Measurements from ENCODE around the gene DNAJA2.

DNAJA2 gene

DNA sequence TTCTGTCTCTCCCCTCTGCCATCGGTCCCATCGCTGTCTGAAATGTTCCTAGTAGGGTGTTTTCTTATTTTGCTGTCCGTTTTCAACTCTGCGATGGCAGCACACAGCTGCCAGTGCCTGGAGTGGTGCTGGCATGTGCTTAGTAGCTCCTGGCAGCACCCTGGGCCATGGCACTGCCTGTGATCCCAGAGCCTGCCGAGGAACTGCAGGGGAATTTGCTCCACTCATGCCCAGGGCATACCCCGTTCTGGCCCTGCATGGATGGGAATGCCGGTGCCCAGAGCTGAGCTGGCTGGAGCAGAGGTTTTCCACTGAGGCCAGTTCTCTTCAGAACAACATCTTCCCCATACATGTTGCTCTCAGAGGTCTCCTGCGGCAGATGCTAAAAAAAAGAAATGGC is 46.2 kb downstream of the DNAJA2 start (continued):
- TF ChIP-seq ZNF530 (tag by site-specific recombination; IDR thresholded peaks at IDR 0.05; ENCODE audit: low read depth) = no peak
- TF ChIP-seq ZNF701 (tag by site-specific recombination; IDR thresholded peaks at IDR 0.05) = no peak

DNA sequence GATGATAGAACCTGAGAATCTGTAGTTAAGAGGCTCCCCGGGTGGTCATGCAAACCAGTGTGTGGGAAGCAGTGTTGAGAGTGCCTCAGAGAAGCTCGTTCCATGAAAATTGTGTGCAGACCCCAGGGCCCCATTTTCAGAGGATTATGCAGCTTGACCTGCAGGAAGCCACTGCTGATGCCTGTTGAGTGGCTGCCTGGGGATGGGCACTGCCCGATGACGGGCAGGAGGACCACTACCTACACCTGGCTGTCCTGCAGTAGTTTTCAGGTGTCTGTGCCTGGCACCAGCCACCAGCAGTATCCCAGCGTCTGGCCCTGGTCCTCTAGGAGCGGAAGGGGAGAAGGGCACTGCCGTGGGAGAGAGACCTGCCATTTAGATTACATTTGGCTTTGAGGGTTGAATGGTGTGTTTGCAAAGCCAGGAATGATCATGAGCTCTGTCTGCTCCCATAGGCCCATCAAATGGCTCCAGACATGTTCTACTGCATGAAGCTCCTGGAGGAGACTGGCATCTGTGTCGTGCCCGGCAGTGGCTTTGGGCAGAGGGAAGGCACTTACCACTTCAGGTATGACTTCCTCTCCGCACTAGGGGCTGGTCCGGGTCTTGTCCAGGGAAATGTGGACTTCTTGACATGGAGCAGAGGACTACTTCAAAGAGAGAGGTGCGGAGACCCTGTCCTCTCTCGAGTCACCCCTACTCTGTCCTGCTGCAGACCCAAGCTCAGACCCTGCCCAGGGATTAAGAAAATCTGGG is 46.8 kb downstream of the DNAJA2 start:
- peaks cover 10 to 72% of the 10 kb centered on the region in 2 experiments; a peak in 2 of 3 replicates for H3K36me3 ChIP-seq (ENCODE audit: control insufficient read depth in 2 of 2, insufficient read depth in 1 of 2, low read length in 2 of 2)
- no peaks in the 10 kb centered on the region for H3K4me1 ChIP-seq (ENCODE audit: control insufficient read depth, insufficient read depth, low read length)
- ChIA-PET POLR2A (interaction anchor here (0.6 to 1.1 kb wide), 2 partner anchors 12 to 38 kb away, joined by 3 to 8 read pairs; no protein-coding TSS in a partner anchor), CTCF (interaction anchor here (0.6 to 1.3 kb wide), 4 partner anchors 12 to 73 kb away, joined by 3 to 5 read pairs (median 3); no protein-coding TSS in a partner anchor)
- H3K4me3 ChIP-seq (ENCODE audit: low read depth, low read length) = no peak overlapping the region
- TF ChIP-seq, protein P1, sequence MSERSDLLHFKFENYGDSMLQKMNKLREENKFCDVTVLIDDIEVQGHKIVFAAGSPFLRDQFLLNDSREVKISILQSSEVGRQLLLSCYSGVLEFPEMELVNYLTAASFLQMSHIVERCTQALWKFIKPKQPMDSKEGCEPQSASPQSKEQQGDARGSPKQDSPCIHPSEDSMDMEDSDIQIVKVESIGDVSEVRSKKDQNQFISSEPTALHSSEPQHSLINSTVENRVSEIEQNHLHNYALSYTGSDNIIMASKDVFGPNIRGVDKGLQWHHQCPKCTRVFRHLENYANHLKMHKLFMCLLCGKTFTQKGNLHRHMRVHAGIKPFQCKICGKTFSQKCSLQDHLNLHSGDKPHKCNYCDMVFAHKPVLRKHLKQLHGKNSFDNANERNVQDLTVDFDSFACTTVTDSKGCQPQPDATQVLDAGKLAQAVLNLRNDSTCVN (tag by site-specific recombination; optimal IDR thresholded peaks at IDR 0.05) = no peak
- TF ChIP-seq ZNF776 (tag by site-specific recombination; IDR thresholded peaks at IDR 0.05; ENCODE audit: borderline replicate concordance) (no peak), SP7 (tag by site-specific recombination; IDR thresholded peaks at IDR 0.05) (no peak)
- H3K9me3 ChIP-seq (ENCODE audit: control insufficient read depth, insufficient read depth, low read depth, low read length) = no peaks in the 10 kb centered on the region
- no peak overlapping the region for H3K27ac ChIP-seq (ENCODE audit: extremely low read depth, low read depth, low read length)

DNA sequence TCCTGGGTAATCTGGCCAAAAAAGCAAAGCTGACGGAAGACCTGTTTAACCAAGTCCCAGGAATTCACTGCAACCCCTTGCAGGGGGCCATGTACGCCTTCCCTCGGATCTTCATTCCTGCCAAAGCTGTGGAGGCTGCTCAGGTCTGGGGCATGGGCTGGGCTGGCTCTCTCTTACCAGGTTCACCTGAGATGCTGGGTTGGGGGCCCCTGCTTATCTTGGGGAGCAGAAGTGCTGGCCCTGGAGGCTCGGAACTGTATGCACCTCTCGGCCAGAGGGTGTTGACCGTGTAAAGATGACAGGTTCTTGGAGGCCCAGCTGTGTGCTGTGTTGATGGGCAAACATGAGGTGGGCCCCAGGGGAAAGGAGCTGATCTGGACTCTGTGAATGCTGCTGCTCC is 49.1 kb downstream of the DNAJA2 start:
- Histone ChIP-seq H3K9me3 (ENCODE audit: control insufficient read depth, insufficient read depth, low read depth, low read length) (no peaks in the 10 kb centered on the region), H3K27ac (ENCODE audit: extremely low read depth, low read depth, low read length) (no peak overlapping the region), H3K4me3 (ENCODE audit: low read depth, low read length) (no peak overlapping the region), H3K4me1 (ENCODE audit: control insufficient read depth, insufficient read depth, low read length) (no peaks in the 10 kb centered on the region), H3K36me3 (ENCODE audit: control insufficient read depth in 2 of 2, insufficient read depth in 1 of 2, low read length in 2 of 2) (peaks cover 10 to 73% of the 10 kb centered on the region in 2 experiments; a peak in 2 of 3 replicates)
- ChIA-PET POLR2A (no interaction called here), CTCF (no interaction called here)
- TF ChIP-seq ZNF548 (tag by site-specific recombination; IDR thresholded peaks at IDR 0.05) = no peak
- TF ChIP-seq, protein P2, sequence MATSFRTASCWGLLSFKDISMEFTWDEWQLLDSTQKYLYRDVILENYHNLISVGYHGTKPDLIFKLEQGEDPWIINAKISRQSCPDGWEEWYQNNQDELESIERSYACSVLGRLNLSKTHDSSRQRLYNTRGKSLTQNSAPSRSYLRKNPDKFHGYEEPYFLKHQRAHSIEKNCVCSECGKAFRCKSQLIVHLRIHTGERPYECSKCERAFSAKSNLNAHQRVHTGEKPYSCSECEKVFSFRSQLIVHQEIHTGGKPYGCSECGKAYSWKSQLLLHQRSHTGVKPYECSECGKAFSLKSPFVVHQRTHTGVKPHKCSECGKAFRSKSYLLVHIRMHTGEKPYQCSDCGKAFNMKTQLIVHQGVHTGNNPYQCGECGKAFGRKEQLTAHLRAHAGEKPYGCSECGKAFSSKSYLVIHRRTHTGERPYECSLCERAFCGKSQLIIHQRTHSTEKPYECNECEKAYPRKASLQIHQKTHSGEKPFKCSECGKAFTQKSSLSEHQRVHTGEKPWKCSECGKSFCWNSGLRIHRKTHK (tag by site-specific recombination; IDR thresholded peaks at IDR 0.05) = no peak
- TF ChIP-seq, protein P3, sequence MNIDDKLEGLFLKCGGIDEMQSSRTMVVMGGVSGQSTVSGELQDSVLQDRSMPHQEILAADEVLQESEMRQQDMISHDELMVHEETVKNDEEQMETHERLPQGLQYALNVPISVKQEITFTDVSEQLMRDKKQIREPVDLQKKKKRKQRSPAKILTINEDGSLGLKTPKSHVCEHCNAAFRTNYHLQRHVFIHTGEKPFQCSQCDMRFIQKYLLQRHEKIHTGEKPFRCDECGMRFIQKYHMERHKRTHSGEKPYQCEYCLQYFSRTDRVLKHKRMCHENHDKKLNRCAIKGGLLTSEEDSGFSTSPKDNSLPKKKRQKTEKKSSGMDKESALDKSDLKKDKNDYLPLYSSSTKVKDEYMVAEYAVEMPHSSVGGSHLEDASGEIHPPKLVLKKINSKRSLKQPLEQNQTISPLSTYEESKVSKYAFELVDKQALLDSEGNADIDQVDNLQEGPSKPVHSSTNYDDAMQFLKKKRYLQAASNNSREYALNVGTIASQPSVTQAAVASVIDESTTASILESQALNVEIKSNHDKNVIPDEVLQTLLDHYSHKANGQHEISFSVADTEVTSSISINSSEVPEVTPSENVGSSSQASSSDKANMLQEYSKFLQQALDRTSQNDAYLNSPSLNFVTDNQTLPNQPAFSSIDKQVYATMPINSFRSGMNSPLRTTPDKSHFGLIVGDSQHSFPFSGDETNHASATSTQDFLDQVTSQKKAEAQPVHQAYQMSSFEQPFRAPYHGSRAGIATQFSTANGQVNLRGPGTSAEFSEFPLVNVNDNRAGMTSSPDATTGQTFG (tag by site-specific recombination; IDR thresholded peaks at IDR 0.05; ENCODE audit: borderline replicate concordance) = no peak
- TF ChIP-seq ZNF274 (IDR thresholded peaks at IDR 0.05; ENCODE audit: low read length) = no peak
- TF ChIP-seq ZNF274 (tag by site-specific recombination; IDR thresholded peaks at IDR 0.05; ENCODE audit: borderline replicate concordance) = no peak
- TF ChIP-seq ZNF19 (tag by site-specific recombination; IDR thresholded peaks at IDR 0.05; ENCODE audit: low read depth) = no peak
- TF ChIP-seq ZNF561 (tag by site-specific recombination; IDR thresholded peaks at IDR 0.05; ENCODE audit: borderline replicate concordance) = no peak
- TF ChIP-seq ZNF768 (tag by site-specific recombination; IDR thresholded peaks at IDR 0.05) = no peak
- TF ChIP-seq ZNF670 (tag by site-specific recombination; IDR thresholded peaks at IDR 0.05; ENCODE audit: low read depth) = no peak
- no peak for TF ChIP-seq SCRT1 (tag by site-specific recombination; IDR thresholded peaks at IDR 0.05; ENCODE audit: borderline replicate concordance)
- TF ChIP-seq MYNN (tag by site-specific recombination; IDR thresholded peaks at IDR 0.05; ENCODE audit: borderline replicate concordance) = no peak
- TF ChIP-seq KLF10 (tag by site-specific recombination; IDR thresholded peaks at IDR 0.05) = no peak
- TF ChIP-seq, protein P4, sequence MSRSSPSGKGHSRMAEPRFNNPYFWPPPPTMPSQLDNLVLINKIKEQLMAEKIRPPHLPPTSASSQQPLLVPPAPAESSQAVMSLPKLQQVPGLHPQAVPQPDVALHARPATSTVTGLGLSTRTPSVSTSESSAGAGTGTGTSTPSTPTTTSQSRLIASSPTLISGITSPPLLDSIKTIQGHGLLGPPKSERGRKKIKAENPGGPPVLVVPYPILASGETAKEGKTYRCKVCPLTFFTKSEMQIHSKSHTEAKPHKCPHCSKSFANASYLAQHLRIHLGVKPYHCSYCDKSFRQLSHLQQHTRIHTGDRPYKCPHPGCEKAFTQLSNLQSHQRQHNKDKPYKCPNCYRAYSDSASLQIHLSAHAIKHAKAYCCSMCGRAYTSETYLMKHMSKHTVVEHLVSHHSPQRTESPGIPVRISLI (tag by site-specific recombination; IDR thresholded peaks at IDR 0.05) = no peak
- no peak for TF ChIP-seq REPIN1 (tag by site-specific recombination; IDR thresholded peaks at IDR 0.05; ENCODE audit: low read depth)
- no peak for TF ChIP-seq GLIS1 (tag by site-specific recombination; IDR thresholded peaks at IDR 0.05)
- TF ChIP-seq, protein P5, sequence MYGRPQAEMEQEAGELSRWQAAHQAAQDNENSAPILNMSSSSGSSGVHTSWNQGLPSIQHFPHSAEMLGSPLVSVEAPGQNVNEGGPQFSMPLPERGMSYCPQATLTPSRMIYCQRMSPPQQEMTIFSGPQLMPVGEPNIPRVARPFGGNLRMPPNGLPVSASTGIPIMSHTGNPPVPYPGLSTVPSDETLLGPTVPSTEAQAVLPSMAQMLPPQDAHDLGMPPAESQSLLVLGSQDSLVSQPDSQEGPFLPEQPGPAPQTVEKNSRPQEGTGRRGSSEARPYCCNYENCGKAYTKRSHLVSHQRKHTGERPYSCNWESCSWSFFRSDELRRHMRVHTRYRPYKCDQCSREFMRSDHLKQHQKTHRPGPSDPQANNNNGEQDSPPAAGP (tag by site-specific recombination; IDR thresholded peaks at IDR 0.05) = no peak
- TF ChIP-seq, protein P6, sequence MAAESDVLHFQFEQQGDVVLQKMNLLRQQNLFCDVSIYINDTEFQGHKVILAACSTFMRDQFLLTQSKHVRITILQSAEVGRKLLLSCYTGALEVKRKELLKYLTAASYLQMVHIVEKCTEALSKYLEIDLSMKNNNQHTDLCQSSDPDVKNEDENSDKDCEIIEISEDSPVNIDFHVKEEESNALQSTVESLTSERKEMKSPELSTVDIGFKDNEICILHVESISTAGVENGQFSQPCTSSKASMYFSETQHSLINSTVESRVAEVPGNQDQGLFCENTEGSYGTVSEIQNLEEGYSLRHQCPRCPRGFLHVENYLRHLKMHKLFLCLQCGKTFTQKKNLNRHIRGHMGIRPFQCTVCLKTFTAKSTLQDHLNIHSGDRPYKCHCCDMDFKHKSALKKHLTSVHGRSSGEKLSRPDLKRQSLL (tag by site-specific recombination; IDR thresholded peaks at IDR 0.05) = no peak

All from HEK293 (cell line).